HG02763 (cell line): Measurements from ENCODE around the gene PSIP1.
A peak's percentile ranks its signal among the peaks of the same experiment; 100 is the strongest.
"Not testable (repeated sequence)": the region's sequence is repeated elsewhere in the genome, so short reads cannot be mapped to it uniquely, and the experiment has no call there.

ENCODE experiments used
- ATAC-seq: cut with Tn5 transposase; IDR thresholded peaks from one replicate; pipeline ENCODE4 v1.9.1; 2021; ENCODE audit warnings: mild to moderate bottlenecking, moderate library complexity; ENCODE audit not compliant: unreplicated experiment

PSIP1 gene

GRCh38 chr9:15442264-15442663 lies 68.5 kb downstream of the PSIP1 start:
- not testable (repeated sequence) for ATAC-seq

GRCh38 chr9:15441841-15442240 lies 68.9 kb downstream of the PSIP1 start:
- ATAC-seq: not testable (repeated sequence)

DNA sequence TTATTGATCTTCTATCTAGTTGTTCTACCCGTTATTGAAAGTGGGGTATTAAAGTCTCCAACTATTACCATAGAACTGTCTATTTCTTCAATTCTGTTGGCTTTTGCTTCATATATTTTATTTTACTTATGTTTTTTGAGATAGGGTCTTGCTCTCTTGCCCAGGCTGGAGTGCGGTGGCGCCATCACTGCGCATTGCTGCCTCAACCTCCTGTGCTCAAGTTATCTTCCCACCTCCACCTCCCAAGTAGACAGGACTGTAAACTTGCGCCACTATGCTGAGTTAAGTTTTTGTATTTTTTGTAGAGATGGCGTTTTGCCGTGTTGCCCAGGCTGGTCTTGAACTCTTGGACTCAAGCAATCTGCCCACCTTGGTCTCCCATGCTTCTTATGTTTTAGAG lies 71.9 kb downstream of the PSIP1 start:
- ATAC-seq: no peak

- no peak for ATAC-seq
Observed at GRCh38 chr9:15433661-15434060, 77.1 kb downstream of the PSIP1 start.

- ATAC-seq: no peak
Observed at GRCh38 chr9:15433191-15433590, 77.6 kb downstream of the PSIP1 start.

DNA sequence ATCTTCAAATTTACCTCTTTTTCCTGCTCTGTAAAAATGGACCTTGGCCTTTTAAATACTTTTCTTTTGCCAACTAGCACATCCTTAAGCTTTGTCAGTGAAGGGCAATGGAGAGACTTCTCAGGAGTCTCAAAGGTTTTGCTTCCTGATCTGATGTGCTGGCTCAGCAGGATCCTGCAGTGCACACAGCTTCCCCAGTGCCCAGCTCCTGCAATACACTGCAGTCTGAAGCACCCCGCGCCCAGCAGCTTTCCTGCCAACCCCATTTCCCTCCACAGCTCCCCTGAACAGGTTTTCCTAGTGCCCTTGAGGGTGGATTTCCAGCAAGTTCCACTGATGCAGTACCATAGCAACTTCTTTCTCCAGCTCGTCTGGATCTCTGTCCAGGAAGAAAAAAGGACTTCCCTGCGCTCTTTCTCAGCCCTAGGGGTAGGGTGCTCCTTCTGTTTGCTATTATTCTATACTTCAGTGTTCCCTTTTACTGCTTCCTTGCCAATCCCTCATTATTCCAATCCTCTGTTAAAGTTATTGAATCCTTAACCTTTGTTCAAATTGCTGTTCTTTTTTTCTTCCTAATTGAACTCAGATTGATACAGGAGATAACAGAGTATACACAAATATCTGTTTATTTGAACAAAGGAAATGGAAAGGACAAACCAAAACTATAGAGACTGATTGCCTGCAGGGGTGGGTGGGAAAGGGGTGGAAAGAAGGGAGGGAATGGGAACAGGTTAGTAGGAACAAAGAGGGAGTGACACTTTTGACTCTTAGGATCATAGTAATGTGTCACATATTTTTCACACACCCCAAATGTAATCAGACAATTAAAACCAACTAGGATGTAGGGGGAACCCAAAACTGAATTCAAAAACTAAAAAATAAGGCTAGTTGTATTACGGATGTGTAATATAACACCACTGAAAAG lies 79.6 kb downstream of the PSIP1 start:
- no peak for ATAC-seq

DNA sequence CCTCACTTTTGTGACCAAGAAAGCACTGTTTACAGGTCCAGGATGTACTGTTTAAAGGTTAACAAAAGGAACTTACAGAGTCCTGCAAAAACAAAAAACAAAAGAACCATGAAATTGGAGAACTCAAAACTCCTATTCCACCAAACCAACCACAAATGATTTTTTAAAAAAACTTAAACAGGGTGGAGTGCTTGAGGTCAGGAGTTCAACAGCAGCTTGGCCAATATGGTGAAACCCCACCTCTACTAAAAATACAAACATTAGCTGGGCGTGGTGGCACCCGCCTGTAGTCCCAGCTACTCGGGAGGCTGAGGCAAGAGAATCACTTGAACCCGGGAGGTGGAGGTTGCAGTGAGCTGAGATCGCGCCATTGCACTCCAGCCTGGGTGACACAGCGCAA lies 83.1 kb downstream of the PSIP1 start:
- ATAC-seq: not testable (repeated sequence)

DNA sequence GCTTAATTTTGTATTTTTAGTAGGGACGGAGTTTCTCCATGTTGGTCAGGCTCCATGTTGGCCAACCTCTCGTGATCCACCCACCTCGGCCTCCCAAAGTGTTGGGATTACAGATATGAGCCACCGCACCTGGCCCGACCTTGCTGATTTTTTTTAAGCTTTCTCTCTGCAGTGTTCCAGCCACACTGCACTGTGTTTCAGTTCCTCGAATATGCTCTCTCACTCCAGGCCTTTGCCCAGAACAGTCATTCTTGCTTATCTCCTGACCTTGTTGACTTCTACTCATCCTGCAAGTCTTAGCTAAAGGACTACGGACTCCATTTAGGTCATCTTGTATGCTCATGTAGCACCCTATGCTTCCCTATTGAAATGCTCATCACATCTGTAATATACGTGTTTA lies 84.8 kb downstream of the PSIP1 start:
- ATAC-seq: peak; percentile 29

GRCh38 chr9:15423231-15423985 lies 87.4 kb downstream of the PSIP1 start:
- peak; percentile 4 for ATAC-seq

- peak; percentile 98 for ATAC-seq
Observed at GRCh38 chr9:15422372-15423230, 88.2 kb downstream of the PSIP1 start, which contains the start of gene SNAPC3. SNAPC3 (plus strand) TSS chr9:15422876; CDS start chr9:15422880, 4 bp downstream.

DNA sequence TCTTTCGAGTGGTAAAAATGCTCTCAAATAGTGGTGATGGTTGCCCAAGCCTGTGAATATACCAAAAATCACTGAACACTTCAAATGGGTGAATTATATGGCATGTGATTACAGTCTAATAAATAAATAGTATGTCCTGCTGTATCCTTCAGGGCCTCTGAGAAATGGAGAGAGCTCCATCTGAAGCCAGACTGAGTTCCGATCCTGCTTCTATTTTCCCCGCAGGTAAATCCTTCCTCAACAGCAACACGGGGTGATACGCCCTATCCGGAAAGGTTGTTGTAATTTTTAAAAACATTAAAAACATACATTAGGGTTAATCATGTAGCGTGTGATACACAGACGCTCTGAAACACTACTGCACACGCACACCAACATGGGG lies 88.8 kb downstream of the PSIP1 start:
- ATAC-seq: no peak

GRCh38 chr9:15421532-15421931 lies 89.2 kb downstream of the PSIP1 start:
- no peak for ATAC-seq

GRCh38 chr9:15420796-15421195 lies 90.0 kb downstream of the PSIP1 start:
- no peak for ATAC-seq

- ATAC-seq: no peak
Observed at GRCh38 chr9:15417626-15418025, 93.1 kb downstream of the PSIP1 start.

DNA sequence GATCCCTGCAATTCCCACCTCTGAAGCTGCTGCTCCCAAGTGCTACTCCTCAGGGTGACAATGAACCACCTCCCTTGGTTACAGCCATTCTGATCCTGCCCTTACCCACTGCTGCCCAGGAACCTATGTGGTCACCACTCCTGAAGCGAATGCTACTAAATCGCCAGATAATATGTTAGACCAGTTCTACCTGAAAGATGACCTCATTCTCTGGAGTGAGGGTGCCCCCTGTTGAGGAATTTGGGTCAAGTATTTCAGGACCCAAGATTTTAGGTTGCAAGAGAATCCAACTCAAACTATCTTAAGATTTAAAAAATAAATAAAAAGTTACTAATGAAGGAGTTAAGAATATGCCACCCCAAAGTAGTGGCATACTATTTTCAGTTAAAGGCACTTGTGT lies 93.9 kb downstream of the PSIP1 start:
- ATAC-seq: no peak
